Testis (tissue), 3 donors: ENCODE data around the gene SAE1. TPM values are rescaled to one million over a fixed set of nuclear protein-coding genes. Genes with fewer than 3 reads are reported as not detected.

Experiments
- DNase-seq: peaks from one replicate; pipeline ENCODE4 v3.0.0-alpha.2; 2019
- H3K27ac ChIP-seq, 2 donors: fragments of 200-600 bp; sonication (generic); one replicate each; pipeline ENCODE4 v1.5.1; 2019
- H3K27me3 ChIP-seq: fragments of 200-600 bp; sonication (generic); one replicate; pipeline ENCODE4 v1.5.1; 2019
- H3K36me3 ChIP-seq: fragments of 200-600 bp; sonication (generic); one replicate; pipeline ENCODE4 v1.5.1; 2017; ENCODE audit warnings: low read depth; ENCODE audit errors: missing control alignments
- H3K4me1 ChIP-seq: fragments of 200-600 bp; sonication (generic); one replicate; pipeline ENCODE4 v1.5.1; 2019
- H3K4me3 ChIP-seq, 2 donors: fragments of 200-600 bp; sonication (generic); one replicate each; pipeline ENCODE4 v1.5.1; 2017 to 2019
- H3K9me3 ChIP-seq: fragments of 200-600 bp; sonication (generic); one replicate; pipeline ENCODE4 v1.5.1; 2017
- CTCF ChIP-seq, 3 experiments: fragments of 450-650 bp in 2 of 3; fragments of 200-600 bp in 1 of 3; sonication (generic) in 1 of 3; IDR thresholded peaks; one replicate each; pipeline ENCODE4 v1.5.1; 2016 to 2019; ENCODE audit warnings: antibody characterized with exemption in 3 of 3, mild to moderate bottlenecking in 2 of 3, moderate library complexity in 1 of 3
- POLR2A ChIP-seq: fragments of 450-650 bp; IDR thresholded peaks from one replicate; pipeline ENCODE4 v1.6.1; 2017; ENCODE audit warnings: antibody characterized with exemption, mild to moderate bottlenecking, moderate library complexity
- WGBS, 2 donors: methylation state at CpG; one replicate each; pipeline ENCODE4 v1.1.5; 2018; 5-methylcytosine and 5-hydroxymethylcytosine counted together
- intact Hi-C: fragments of 100-400 bp; cut with DNase I; formaldehyde crosslinking; loops from one replicate; pipeline ENCODE4 v1.15.1; 2023; ENCODE audit warnings: low total_unique reads
- polyA plus RNA-seq: library from polyadenylated mRNA; stranded (reverse); fragments of 350-450 nt; fragmentation: Illumina TruSeq; extraction: RNeasy Lipid Tissue Mini Kit (QIAGEN cat#74804); gene quantifications from one replicate; pipeline ENCODE4 v1.2.3, GENCODE V29; 2014; ENCODE audit warnings: low read depth, low replicate concordance; ENCODE audit not compliant: insufficient read depth
- total RNA-seq, 2 donors: library from RNA; depleted of rRNA; stranded (reverse); fragments of >200 nt; gene quantifications; one replicate each; pipeline ENCODE4 v1.2.3, GENCODE V29; 2016

Gene SAE1
- total and polyA plus RNA-seq, 3 donors from 2014 or later = 105 to 185 (median 124) TPM

- no peak for TF ChIP-seq POLR2A
- no peak for TF ChIP-seq CTCF (IDR thresholded peaks at IDR 0.05)
- Histone ChIP-seq H3K9me3 (no peaks in the 10 kb centered on the region), H3K27ac (peak overlapping the region in 1 of 2 donors; percentile 96), H3K4me1 (peaks cover 4% of the 10 kb centered on the region), H3K36me3 (no peaks in the 10 kb centered on the region), H3K4me3 (no peak overlapping the region), H3K27me3 (no peaks in the 10 kb centered on the region)
- DNase-seq = no peak
- 71 to 83% methylated on average over 4 of the region's 4 CpGs for WGBS, 2 donors
- intact Hi-C loops = loop anchor here (10.0 kb wide), 1 partner anchor 55 kb away; no protein-coding TSS in a partner anchor
Measured at GRCh38 chr19:47129579-47129978, 1.1 kb upstream of the SAE1 start.

- DNase-seq = no peak
- no peak for TF ChIP-seq CTCF (IDR thresholded peaks at IDR 0.05)
- TF ChIP-seq POLR2A = no peak
- H3K9me3 ChIP-seq = no peaks in the 10 kb centered on the region
- 44 to 51% methylated on average over 8 of the region's 8 CpGs for WGBS, 2 donors
- intact Hi-C loops = no loop called here
- H3K36me3 ChIP-seq = no peaks in the 10 kb centered on the region
- H3K4me1 ChIP-seq = peaks cover 6% of the 10 kb centered on the region
- H3K27me3 ChIP-seq = no peaks in the 10 kb centered on the region
- peak overlapping the region; percentile 76 to 88 for H3K4me3 ChIP-seq
- H3K27ac ChIP-seq = peak overlapping the region; percentile 86 to 96
Measured at GRCh38 chr19:47130120-47130588, 481 bp upstream of the SAE1 start.

DNA sequence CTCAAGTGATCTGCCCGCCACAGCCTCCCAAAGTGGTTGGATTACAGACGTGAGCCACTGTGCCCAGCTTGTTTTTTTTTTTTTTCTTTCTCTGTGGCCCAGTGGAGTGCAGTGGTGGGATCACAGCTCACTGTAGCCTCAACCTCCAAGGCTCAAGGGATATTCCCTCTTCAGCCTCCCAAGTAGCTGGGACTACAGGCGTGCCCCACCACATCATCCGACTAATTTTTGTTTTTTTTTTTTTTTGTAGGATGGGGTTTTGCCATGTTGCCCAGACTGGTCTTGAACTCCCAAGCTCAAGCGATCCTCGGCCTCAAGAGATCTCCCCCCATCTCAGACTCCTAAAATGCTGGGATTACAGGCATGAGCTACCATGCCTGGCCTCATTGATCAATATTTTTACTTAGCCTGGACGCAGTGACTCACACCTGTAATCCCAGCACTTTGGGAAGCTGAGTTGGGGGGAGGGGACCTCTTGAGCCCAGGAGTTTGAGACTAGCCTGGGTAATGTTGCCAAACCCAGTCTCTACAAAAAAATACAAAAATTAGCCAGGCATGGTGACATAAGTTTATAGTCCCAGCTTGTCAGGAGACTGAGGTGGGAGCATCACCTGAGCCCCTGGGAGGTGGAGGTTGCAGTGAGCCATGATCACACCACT lies 1.7 kb downstream of the SAE1 start:
- H3K27ac ChIP-seq = no peak overlapping the region
- no peaks in the 10 kb centered on the region for H3K27me3 ChIP-seq
- no peaks in the 10 kb centered on the region for H3K9me3 ChIP-seq
- WGBS, 2 donors = 73 to 77% methylated on average over 7 of the region's 7 CpGs
- H3K36me3 ChIP-seq = no peaks in the 10 kb centered on the region
- H3K4me1 ChIP-seq = peaks cover 12% of the 10 kb centered on the region
- no peak for DNase-seq
- intact Hi-C loops = no loop called here
- TF ChIP-seq POLR2A (no peak), CTCF (IDR thresholded peaks at IDR 0.05) (no peak)
- no peak overlapping the region for H3K4me3 ChIP-seq

GRCh38 chr19:47133021-47133471 lies 2.4 kb downstream of the SAE1 start:
- TF ChIP-seq POLR2A (no peak), CTCF (IDR thresholded peaks at IDR 0.05) (no peak)
- intact Hi-C loops = no loop called here
- Histone ChIP-seq H3K27ac (no peak overlapping the region), H3K27me3 (no peaks in the 10 kb centered on the region), H3K36me3 (no peaks in the 10 kb centered on the region), H3K4me3 (no peak overlapping the region), H3K4me1 (peaks cover 12% of the 10 kb centered on the region), H3K9me3 (no peaks in the 10 kb centered on the region)
- no peak for DNase-seq
- WGBS, 2 donors = 79 to 89% methylated on average over 11 of the region's 11 CpGs

GRCh38 chr19:47134545-47134944 lies 3.9 kb downstream of the SAE1 start:
- Histone ChIP-seq H3K9me3 (no peaks in the 10 kb centered on the region), H3K4me3 (no peak overlapping the region), H3K27ac (no peak overlapping the region), H3K4me1 (peaks cover 12% of the 10 kb centered on the region), H3K27me3 (no peaks in the 10 kb centered on the region), H3K36me3 (no peaks in the 10 kb centered on the region)
- no peak for TF ChIP-seq POLR2A
- no peak for TF ChIP-seq CTCF (IDR thresholded peaks at IDR 0.05)
- no peak for DNase-seq
- 31 to 45% methylated on average over 2 of the region's 2 CpGs for WGBS, 2 donors
- intact Hi-C loops = no loop called here
